ENCODE measurements around the gene MASP1. TPM values are rescaled to one million over a fixed set of nuclear protein-coding genes. Genes with fewer than 3 reads are reported as not detected.

Gene MASP1
- polyA plus RNA-seq, 1 donor (not counting 4 experiments of a cell fraction or from before 2014, with no cell fraction given), result not detected

DNA sequence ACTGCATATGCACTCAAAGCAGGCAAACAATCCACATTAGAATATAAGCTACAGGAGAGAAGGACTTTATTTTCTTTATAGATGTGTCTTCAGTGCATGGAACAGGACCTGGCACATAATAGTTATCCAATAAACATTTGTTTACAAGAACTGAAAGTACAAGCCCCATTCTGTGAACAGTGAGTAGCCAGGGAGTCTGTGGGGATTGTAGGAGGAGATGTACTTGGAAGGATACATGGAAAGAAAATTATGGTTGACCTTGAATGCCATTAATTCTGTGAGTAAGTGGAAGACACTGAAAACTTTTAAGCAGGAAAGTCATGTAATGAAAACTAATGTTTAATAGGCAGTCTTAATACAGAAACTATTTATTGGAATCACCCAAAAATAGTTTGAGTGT lies 28.3 kb downstream of the MASP1 start:
- no peak for DNase-seq (ENCODE audit: low read depth, low spot score)
- Histone ChIP-seq H3K27ac (ENCODE audit: control insufficient read depth, insufficient read depth, low read length) (no peak overlapping the region), H3K4me3 (ENCODE audit: control insufficient read depth in 2 of 3, extremely low read depth in 1 of 3, insufficient read depth in 2 of 3, low read depth in 1 of 3, low read length in 3 of 3) (no peak overlapping the region), H3K9me1 (ENCODE audit: control insufficient read depth, extremely low read depth, insufficient read depth, low read length) (no peaks in the 10 kb centered on the region), H3K79me2 (ENCODE audit: control insufficient read depth, insufficient read depth, low read length) (no peaks in the 10 kb centered on the region), H3K9ac (ENCODE audit: control insufficient read depth, extremely low read depth, insufficient read depth, low read length) (no peak overlapping the region), H2AFZ (ENCODE audit: control insufficient read depth, low read length) (no peak overlapping the region), H4K20me1 (ENCODE audit: control insufficient read depth, extremely low read depth, insufficient read depth, low read length) (no peaks in the 10 kb centered on the region), H3K4me1 (ENCODE audit: control insufficient read depth, extremely low read depth, insufficient read depth, low read length) (no peaks in the 10 kb centered on the region), H3K36me3 (ENCODE audit: control insufficient read depth in 2 of 2, extremely low read depth in 1 of 2, insufficient read depth in 2 of 2, low read length in 2 of 2) (no peaks in the 10 kb centered on the region), H3K27me3 (ENCODE audit: control insufficient read depth, extremely low read depth, insufficient read depth, low read length) (peaks cover 4% of the 10 kb centered on the region), H3K4me2 (ENCODE audit: control insufficient read depth, extremely low read depth, insufficient read depth, low read depth, low read length) (no peak overlapping the region), H3K9me3 (ENCODE audit: control insufficient read depth, low read depth, low read length) (no peaks in the 10 kb centered on the region)
- TF ChIP-seq EZH2 (IDR thresholded peaks at IDR 0.05; ENCODE audit: low read length), result no peak
- TF ChIP-seq, protein P1, sequence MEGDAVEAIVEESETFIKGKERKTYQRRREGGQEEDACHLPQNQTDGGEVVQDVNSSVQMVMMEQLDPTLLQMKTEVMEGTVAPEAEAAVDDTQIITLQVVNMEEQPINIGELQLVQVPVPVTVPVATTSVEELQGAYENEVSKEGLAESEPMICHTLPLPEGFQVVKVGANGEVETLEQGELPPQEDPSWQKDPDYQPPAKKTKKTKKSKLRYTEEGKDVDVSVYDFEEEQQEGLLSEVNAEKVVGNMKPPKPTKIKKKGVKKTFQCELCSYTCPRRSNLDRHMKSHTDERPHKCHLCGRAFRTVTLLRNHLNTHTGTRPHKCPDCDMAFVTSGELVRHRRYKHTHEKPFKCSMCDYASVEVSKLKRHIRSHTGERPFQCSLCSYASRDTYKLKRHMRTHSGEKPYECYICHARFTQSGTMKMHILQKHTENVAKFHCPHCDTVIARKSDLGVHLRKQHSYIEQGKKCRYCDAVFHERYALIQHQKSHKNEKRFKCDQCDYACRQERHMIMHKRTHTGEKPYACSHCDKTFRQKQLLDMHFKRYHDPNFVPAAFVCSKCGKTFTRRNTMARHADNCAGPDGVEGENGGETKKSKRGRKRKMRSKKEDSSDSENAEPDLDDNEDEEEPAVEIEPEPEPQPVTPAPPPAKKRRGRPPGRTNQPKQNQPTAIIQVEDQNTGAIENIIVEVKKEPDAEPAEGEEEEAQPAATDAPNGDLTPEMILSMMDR (optimal IDR thresholded peaks at IDR 0.05 in 1 of 3, IDR thresholded peaks at IDR 0.05 in 1 of 3, conservative IDR thresholded peaks at IDR 0.05 in 1 of 3; ENCODE audit: extremely low read depth in 1 of 3, insufficient read depth in 2 of 3, low read length in 3 of 3), result no peak
- no peak for FAIRE-seq
- dilution Hi-C loops (cut with MboI; ENCODE audit: extremely low pct_ligation_motif_present, low sequenced_read_pairs), result no loop called here

DNA sequence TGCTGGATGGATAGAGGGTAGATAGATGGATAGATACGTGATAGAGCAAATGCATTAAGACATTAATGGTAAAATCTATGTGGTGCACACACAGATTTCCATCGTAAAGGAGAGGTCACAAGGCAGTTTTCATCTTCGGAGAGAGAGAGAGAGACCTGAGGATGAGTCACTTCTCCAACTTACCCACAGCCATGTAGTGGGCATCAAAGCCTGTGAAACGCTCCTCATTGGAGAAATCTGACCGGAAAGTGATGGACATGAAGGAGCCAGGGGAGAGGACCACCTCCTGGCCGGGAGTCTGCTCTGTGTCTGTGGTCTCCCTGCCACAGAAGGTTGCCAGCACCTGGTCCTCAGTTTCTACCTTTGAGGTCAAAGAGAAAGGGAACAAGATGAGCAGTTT lies 29.2 kb downstream of the MASP1 start:
- FAIRE-seq (no peak), DNase-seq (ENCODE audit: low read depth, low spot score) (no peak)
- dilution Hi-C loops (cut with MboI; ENCODE audit: extremely low pct_ligation_motif_present, low sequenced_read_pairs), result no loop called here
- Histone ChIP-seq H3K36me3 (ENCODE audit: control insufficient read depth in 2 of 2, extremely low read depth in 1 of 2, insufficient read depth in 2 of 2, low read length in 2 of 2) (no peaks in the 10 kb centered on the region), H3K79me2 (ENCODE audit: control insufficient read depth, insufficient read depth, low read length) (no peaks in the 10 kb centered on the region), H3K9me1 (ENCODE audit: control insufficient read depth, extremely low read depth, insufficient read depth, low read length) (no peaks in the 10 kb centered on the region), H3K9me3 (ENCODE audit: control insufficient read depth, low read depth, low read length) (no peaks in the 10 kb centered on the region), H3K27ac (ENCODE audit: control insufficient read depth, insufficient read depth, low read length) (no peak overlapping the region), H3K4me1 (ENCODE audit: control insufficient read depth, extremely low read depth, insufficient read depth, low read length) (no peaks in the 10 kb centered on the region), H3K9ac (ENCODE audit: control insufficient read depth, extremely low read depth, insufficient read depth, low read length) (no peak overlapping the region), H4K20me1 (ENCODE audit: control insufficient read depth, extremely low read depth, insufficient read depth, low read length) (no peaks in the 10 kb centered on the region), H3K27me3 (ENCODE audit: control insufficient read depth, extremely low read depth, insufficient read depth, low read length) (peaks cover 4% of the 10 kb centered on the region), H2AFZ (ENCODE audit: control insufficient read depth, low read length) (no peak overlapping the region), H3K4me3 (ENCODE audit: control insufficient read depth in 2 of 3, extremely low read depth in 1 of 3, insufficient read depth in 2 of 3, low read depth in 1 of 3, low read length in 3 of 3) (no peak overlapping the region), H3K4me2 (ENCODE audit: control insufficient read depth, extremely low read depth, insufficient read depth, low read depth, low read length) (no peak overlapping the region)
- no peak for TF ChIP-seq EZH2 (IDR thresholded peaks at IDR 0.05; ENCODE audit: low read length)
- TF ChIP-seq, protein P1 (optimal IDR thresholded peaks at IDR 0.05 in 1 of 3, IDR thresholded peaks at IDR 0.05 in 1 of 3, conservative IDR thresholded peaks at IDR 0.05 in 1 of 3; ENCODE audit: extremely low read depth in 1 of 3, insufficient read depth in 2 of 3, low read length in 3 of 3), result no peak
